ENCODE results near the gene ZBTB37. TPM values are rescaled to one million over a fixed set of nuclear protein-coding genes. Genes with fewer than 3 reads are reported as not detected.
"Not testable (repeated sequence)": the region's sequence is repeated elsewhere in the genome, so short reads cannot be mapped to it uniquely, and the experiment has no call there.

Gene ZBTB37
- total RNA-seq, 1 donor from 2014 or later: 4.7 TPM

- ATAC-seq (no peak), DNase-seq (ENCODE audit: low spot score) (no peak)
These were observed 3.9 kb upstream of the ZBTB37 start for GRCh38 chr1:173864179-173864867.

DNA sequence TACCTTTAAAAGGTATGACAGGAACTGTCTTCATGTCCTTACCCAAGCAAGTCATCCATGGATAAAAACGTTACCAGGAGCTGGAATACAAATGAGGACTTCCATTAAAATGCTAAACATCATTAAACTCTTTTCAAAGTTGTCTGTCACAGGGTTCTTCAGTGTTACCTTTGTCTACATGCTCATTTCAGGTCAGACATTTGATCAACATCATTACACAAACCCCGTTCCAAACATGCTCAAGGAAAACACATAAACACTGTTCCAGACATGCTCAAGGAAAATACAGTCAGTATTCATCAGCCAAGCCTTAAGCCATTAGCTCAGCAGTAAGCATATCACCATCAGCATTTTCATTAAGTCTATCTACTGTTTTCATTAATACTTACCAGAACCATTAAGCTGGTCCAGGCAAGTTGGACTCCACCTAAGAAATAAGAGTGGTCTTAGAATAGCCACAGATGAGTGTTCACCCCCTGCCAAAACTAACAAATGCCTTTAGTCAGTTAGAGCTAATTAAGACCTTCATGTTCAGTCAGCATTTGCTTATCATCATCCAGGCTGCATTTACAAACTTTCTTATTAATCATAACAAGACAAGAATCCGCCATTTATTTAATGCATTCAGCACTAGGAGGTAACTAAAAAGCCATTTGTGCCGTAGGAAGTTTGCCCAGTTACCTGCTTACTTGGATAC lies 2.6 kb upstream of the ZBTB37 start:
- DNase-seq (ENCODE audit: low spot score) (no peak), ATAC-seq (no peak)

DNA sequence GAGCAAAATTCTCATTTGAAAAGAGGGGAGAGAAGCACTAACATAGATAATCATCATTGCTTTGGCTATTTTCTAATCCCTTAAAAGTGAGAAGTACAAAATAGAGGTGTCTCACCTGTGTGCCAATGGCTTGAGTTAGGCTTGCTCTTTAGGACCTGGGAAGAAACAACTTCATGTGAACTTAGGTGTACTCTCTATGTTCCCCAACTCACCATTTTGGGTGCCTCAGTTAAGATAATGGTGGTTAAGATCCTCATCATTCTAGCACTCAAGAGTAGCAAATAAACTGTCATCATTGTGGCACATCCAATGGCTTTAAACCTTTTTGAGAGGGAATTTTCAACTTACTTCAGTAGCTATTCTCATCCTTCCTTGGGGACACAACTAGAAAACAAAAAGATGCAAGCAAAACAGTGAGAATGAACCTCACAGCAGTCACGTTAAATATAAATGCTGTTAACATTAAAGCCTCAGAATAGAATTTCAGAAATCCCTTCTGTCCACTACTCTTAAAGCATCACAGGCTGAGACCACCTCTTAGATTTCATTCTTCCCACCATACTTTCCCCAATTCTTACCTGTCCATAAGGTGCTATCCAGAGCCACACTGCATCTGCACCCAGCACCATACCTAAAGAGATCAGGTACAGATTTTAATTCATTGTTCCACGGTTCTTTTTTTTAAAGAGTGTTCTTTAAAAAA lies 1.6 kb upstream of the ZBTB37 start:
- ATAC-seq: no peak
- no peak for DNase-seq (ENCODE audit: low spot score)

- no peak for DNase-seq (ENCODE audit: low spot score)
- ATAC-seq: peak; percentile 1
These were observed 933 bp upstream of the ZBTB37 start for GRCh38 chr1:173867141-173867752.

- ATAC-seq: peak; percentile 88
- DNase-seq (ENCODE audit: low spot score): peak; percentile 99
These were observed 371 bp upstream of the ZBTB37 start, which contains the start of gene GAS5 for GRCh38 chr1:173867753-173868265. GAS5 (minus strand) TSS chr1:173867989.

DNA sequence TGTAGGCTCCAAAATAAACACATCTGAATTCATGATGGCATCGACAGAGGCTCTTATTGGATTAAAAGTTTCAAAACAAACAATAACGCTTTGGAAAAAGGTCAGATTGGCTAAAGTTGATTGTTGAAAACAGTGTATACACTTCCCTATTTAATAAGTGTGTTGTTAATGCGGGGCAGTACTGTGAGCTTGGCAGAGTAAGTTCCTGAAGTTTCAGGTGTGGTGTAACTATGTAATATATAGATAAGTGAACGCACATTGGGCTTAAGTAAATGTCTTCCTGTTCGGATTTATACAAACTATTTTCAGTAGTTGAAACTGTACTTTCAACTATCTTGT lies 810 bp downstream of the ZBTB37 start:
- no peak for DNase-seq (ENCODE audit: low spot score)
- no peak for ATAC-seq

DNA sequence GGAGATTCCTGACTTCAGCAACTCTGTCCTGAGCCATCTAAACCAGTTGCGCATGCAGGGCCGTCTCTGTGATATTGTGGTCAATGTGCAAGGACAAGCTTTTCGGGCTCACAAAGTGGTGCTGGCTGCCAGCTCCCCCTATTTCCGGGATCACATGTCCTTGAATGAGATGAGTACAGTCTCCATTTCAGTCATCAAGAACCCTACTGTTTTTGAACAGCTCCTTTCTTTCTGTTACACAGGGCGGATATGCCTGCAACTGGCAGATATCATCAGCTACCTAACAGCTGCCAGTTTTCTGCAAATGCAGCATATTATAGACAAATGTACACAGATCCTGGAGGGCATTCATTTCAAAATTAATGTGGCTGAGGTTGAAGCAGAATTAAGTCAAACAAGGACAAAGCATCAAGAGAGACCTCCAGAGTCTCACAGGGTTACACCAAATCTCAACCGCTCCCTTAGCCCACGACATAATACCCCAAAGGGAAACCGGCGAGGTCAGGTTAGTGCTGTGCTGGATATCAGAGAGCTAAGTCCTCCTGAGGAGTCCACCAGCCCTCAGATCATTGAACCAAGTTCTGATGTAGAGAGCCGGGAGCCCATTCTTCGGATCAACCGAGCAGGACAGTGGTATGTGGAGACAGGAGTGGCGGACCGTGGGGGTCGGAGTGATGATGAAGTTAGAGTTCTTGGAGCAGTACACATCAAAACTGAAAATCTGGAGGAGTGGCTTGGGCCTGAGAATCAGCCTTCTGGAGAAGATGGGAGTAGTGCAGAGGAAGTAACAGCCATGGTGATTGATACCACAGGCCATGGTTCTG lies 2.3 kb downstream of the ZBTB37 start:
- DNase-seq (ENCODE audit: low spot score): no peak

DNA sequence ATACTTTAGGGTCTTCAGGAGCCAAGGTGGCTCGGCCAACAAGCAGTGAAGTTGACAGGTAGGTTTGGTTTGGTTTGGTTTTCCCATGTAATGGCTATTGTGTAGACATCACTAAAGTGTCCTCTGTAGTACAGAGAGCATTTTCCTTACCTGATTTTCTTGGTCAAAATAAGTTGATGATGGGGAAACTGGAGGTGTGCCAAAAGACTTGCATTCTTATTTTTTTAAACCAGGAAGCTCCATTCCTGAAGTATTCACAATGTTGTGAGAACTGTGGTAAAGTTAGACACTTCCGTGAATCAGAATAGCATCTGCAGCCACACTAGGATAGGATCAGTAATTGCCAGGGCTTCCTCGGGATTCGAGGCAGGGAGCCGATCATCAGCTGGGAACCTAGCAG lies 2.9 kb downstream of the ZBTB37 start:
- no peak for DNase-seq (ENCODE audit: low spot score)
- no peak for ATAC-seq

More for the DNA sequence above, 2.3 kb downstream of the ZBTB37 start:
- ATAC-seq: no peak

- ATAC-seq (no peak), DNase-seq (ENCODE audit: low spot score) (no peak)
These were observed 3.3 kb downstream of the ZBTB37 start for GRCh38 chr1:173871500-173871899.

- DNase-seq (ENCODE audit: low spot score) (no peak), ATAC-seq (no peak)
These were observed 8.6 kb downstream of the ZBTB37 start for GRCh38 chr1:173876732-173877131.

DNA sequence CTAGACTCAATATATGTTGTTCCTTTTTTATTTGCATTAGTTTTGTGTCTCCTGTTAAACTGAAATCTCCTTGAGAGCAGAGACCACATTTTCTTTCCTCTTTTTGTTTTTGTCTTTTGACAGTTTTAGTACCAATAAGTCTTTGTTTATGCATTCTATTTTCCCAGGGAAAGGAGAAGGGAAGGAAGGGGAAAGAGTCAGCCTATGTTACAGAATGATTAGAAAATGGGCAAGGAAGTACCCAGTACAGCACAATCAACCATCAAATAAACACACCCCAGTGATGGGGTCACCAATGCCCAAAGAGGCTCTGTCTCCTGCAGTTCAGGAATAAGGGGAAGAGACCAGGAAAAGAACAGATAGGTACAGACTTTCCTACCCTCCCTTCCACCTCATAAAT lies 10.1 kb downstream of the ZBTB37 start:
- ATAC-seq: no peak
- DNase-seq (ENCODE audit: low spot score): no peak

- DNase-seq (ENCODE audit: low spot score); ATAC-seq: not testable (repeated sequence)
These were observed 12.9 kb downstream of the ZBTB37 start for GRCh38 chr1:173881117-173881516.

DNA sequence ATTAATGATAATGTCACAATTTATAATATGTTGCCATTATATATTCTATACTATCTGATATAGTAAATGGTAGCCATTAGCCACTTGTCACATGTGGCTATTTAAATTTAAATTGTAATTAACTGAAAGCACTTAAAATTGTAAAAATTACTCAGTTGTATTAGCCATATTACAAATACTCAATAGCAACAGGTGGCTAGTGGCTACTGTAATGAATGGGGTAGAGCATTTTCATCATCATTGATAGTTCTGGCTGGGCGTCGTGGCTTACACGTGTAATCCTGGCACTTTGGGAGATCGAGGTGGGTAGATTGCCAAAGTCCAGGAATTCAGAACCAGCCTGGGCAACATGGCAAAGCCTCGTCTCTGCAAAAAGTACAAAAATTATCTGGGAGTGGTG lies 16.5 kb downstream of the ZBTB37 start:
- DNase-seq (ENCODE audit: low spot score) (no peak), ATAC-seq (peak; percentile 47)

DNA sequence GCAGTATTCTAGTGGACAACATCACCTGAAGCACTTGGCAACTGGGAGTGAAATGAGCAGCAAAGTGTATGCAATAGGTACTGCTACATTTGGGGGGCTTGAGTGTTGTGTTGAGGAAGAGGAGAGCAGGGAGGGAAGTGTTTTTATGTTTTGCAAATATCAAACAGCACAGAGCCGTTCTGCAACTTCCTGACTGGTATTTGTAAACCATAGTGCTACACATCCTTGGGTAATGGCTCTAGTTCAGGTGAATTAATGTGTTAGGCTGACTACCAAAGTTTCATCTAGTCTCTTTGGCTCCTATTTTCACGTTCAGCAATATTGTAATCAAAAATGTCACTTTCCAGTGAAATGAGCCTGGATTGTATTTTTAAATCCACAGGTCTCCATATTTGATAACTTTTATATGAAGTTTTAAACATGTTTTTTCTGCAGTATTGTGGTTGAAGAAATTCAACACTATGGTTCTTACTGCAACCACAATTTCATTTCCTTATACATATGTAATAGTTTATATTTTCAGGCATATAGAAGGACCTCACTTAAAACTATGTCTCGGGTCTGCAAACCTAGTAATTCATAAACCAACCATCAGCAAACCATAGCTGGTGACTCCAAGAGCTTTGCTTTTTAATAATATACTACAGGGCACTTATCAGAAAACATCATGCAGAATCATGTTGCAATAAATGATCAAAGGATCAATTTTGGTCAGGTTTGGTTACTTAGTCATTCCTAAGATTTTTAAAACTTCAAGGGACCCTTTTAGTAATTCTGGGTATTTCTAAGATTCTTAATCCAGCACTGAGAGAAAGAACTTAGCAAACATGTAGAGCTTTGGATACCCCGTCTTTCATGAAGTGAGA lies 18.8 kb downstream of the ZBTB37 start:
- no peak for DNase-seq (ENCODE audit: low spot score)
- ATAC-seq: no peak

GRCh38 chr1:173887627-173888026 lies 19.4 kb downstream of the ZBTB37 start:
- DNase-seq (ENCODE audit: low spot score): no peak
- no peak for ATAC-seq

GRCh38 chr1:173888749-173889148 lies 20.6 kb downstream of the ZBTB37 start:
- DNase-seq (ENCODE audit: low spot score) (no peak), ATAC-seq (no peak)

DNA sequence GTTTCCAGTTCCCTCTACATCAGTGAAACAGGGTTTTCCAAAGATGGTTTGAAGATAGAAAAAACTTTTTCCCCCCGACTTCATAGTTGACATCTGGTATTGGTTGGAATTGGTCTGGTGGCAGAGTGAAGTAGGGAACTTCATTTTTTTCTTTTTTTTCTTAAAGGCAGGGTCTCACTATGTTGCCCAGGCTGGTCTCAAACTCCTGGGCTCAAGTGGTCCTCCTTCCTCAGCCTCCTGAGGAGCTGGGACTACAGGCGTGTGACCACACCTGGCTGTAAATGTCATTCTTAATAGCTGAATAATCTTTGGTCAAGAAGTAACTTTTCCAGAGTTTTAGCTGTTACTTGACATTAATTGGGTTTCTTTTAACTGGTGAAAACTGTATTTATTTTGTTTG lies 21.7 kb downstream of the ZBTB37 start:
- ATAC-seq: no peak
- DNase-seq (ENCODE audit: low spot score): no peak

- ATAC-seq: no peak
- DNase-seq (ENCODE audit: low spot score): no peak
These were observed 25.4 kb downstream of the ZBTB37 start for GRCh38 chr1:173893611-173894010.

- DNase-seq (ENCODE audit: low spot score) (no peak), ATAC-seq (no peak)
These were observed 26.0 kb downstream of the ZBTB37 start for GRCh38 chr1:173894189-173894588.

DNA sequence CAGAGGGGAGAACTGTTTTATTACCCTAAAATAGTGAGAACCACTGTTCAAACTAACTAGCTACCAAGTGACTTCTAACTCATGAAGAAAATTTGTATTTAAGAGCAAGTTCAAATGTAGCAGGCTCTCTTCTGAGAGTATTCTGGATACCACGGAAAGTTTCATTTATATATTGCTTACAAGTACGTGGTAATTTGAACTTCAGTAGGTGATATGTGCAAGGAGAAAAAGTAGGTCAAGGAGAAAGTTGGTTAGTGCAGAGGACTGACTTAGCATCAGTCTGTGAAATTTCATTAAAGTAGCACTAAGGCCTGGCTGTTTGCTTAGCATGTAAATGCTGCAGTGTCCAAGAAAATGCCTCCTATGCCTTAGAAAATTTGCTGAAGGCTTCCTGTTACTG lies 32.2 kb downstream of the ZBTB37 start:
- ATAC-seq: no peak
- no peak for DNase-seq (ENCODE audit: low spot score)

Measured in left lobe of liver (tissue), 2 donors.